Forelimb muscle (tissue), 1 donor: ENCODE measurements around the gene GPR183. TPM values are rescaled to one million over a fixed set of nuclear protein-coding genes. Genes with fewer than 3 reads are reported as not detected.

ENCODE experiments used
- DNase-seq: peaks from one replicate; pipeline ENCODE4 v3.0.0-alpha.2; 2013; ENCODE audit warnings: low read depth
- polyA plus RNA-seq: library from polyadenylated mRNA; unstranded; fragments of 120-200 nt; gene quantifications from one replicate; pipeline ENCODE4 v1.2.1, GENCODE V29; 2013; ENCODE audit not compliant: insufficient read length

GPR183 gene
- polyA plus RNA-seq, 1 donor: 3.2 TPM

- no peak for DNase-seq
Measured at GRCh38 chr13:99295488-99296252, 11.5 kb downstream of the GPR183 start.

GRCh38 chr13:99294958-99295357 is 12.2 kb downstream of the GPR183 start:
- no peak for DNase-seq

GRCh38 chr13:99294198-99294597 is 13.0 kb downstream of the GPR183 start:
- DNase-seq: no peak

- no peak for DNase-seq
Measured at GRCh38 chr13:99293178-99293577, 14.0 kb downstream of the GPR183 start.

GRCh38 chr13:99290894-99291293 is 16.3 kb downstream of the GPR183 start:
- DNase-seq: no peak

GRCh38 chr13:99289674-99290337 is 17.4 kb downstream of the GPR183 start:
- no peak for DNase-seq

GRCh38 chr13:99289271-99289670 is 17.9 kb downstream of the GPR183 start:
- no peak for DNase-seq

GRCh38 chr13:99288089-99288488 is 19.1 kb downstream of the GPR183 start:
- no peak for DNase-seq

GRCh38 chr13:99287551-99287950 is 19.6 kb downstream of the GPR183 start:
- DNase-seq: no peak

GRCh38 chr13:99285432-99286182 is 21.6 kb downstream of the GPR183 start:
- no peak for DNase-seq

- DNase-seq: peak; percentile 36
Measured at GRCh38 chr13:99282264-99283231, 24.7 kb downstream of the GPR183 start.

- no peak for DNase-seq
Measured at GRCh38 chr13:99281811-99282263, 25.4 kb downstream of the GPR183 start.

GRCh38 chr13:99280166-99280565 is 27.0 kb downstream of the GPR183 start:
- DNase-seq: no peak

GRCh38 chr13:99279637-99280036 is 27.6 kb downstream of the GPR183 start:
- no peak for DNase-seq

GRCh38 chr13:99278843-99279242 is 28.4 kb downstream of the GPR183 start:
- DNase-seq: no peak

GRCh38 chr13:99278200-99278599 is 29.0 kb downstream of the GPR183 start:
- DNase-seq: no peak

- DNase-seq: no peak
Measured at GRCh38 chr13:99277629-99278028, 29.6 kb downstream of the GPR183 start.

GRCh38 chr13:99276706-99277105 is 30.5 kb downstream of the GPR183 start:
- DNase-seq: no peak

GRCh38 chr13:99275093-99275469 is 32.1 kb downstream of the GPR183 start:
- DNase-seq: no peak

GRCh38 chr13:99273128-99273527 is 34.1 kb downstream of the GPR183 start:
- DNase-seq: no peak

GRCh38 chr13:99272481-99272880 is 34.7 kb downstream of the GPR183 start:
- DNase-seq: no peak
